Adipose tissue (tissue), 3 donors: ENCODE measurements around the gene HOXC13. TPM values are rescaled to one million over a fixed set of nuclear protein-coding genes. Genes with fewer than 3 reads are reported as not detected.

Source experiments
- H3K27ac ChIP-seq: one replicate; pipeline ENCODE4 v1.5.1; 2013; ENCODE audit warnings: low read depth, low read length
- WGBS, 3 donors: extraction: QIAGEN DNeasy Blood & Tissue Kit; methylation state at CpG; one replicate each; pipeline ENCODE4 v1.1.7; 2013; 5-methylcytosine and 5-hydroxymethylcytosine counted together
- polyA plus RNA-seq, 3 donors: library from polyadenylated mRNA; stranded (reverse); fragments of 200-250 nt; gene quantifications; one replicate each; pipeline ENCODE4 v1.2.3, GENCODE V29; 2013
- donor health status: healthy with polysubstance abuse.
- donor health status: Bipolar disorder and iron deficiency.
- donor health status: healthy.

Gene HOXC13
- polyA plus RNA-seq, 3 donors: 0.03 to 0.45 TPM; not detected in 1

- 16 to 20% (median 19%) methylated on average over 21 of the region's 21 CpGs for WGBS, 3 donors
These were observed 37.7 kb downstream of the HOXC13 start for GRCh38 chr12:53976172-53976822.

DNA sequence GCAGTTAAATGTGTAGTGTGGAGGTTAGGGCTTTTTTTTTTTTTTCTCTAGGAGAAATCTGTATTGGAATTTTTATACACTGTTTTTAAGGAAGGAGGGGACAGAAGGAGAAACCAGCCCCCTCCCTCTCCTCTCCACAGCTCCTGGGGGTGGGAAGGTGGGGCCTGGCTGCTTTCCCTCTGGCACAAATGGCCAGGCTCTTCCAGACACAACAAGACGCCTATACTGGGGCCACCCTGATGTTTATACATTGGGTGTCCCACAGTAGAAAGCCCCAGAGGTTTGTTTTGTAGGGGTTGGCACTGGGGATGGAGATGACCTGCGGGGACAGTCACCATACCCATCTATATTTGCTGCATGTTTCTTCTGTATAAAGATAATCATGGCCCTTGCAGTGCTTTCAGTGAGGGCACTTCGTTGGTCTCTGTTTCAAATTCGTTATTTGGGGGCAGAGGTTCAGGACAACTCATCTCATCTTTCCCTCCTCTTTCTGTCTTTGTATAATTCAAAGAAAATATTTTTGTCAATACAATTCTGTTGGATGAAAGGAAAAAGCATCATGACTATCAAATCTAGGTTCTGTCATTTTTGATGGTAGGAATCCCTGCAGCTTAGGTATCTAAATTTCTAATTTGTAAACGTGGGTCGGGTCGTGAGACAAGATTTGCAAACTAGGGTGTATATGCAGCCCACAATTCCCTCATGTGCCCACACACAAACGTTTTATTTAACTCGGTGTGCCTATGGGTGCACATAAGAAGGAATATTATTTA, 38.4 kb downstream of the HOXC13 start:
- WGBS, 3 donors: 8 to 19% (median 11%) methylated on average over 9 of the region's 9 CpGs

More at GRCh38 chr12:53976172-53976822, 37.7 kb downstream of the HOXC13 start:
- no peak overlapping the region for H3K27ac ChIP-seq

DNA sequence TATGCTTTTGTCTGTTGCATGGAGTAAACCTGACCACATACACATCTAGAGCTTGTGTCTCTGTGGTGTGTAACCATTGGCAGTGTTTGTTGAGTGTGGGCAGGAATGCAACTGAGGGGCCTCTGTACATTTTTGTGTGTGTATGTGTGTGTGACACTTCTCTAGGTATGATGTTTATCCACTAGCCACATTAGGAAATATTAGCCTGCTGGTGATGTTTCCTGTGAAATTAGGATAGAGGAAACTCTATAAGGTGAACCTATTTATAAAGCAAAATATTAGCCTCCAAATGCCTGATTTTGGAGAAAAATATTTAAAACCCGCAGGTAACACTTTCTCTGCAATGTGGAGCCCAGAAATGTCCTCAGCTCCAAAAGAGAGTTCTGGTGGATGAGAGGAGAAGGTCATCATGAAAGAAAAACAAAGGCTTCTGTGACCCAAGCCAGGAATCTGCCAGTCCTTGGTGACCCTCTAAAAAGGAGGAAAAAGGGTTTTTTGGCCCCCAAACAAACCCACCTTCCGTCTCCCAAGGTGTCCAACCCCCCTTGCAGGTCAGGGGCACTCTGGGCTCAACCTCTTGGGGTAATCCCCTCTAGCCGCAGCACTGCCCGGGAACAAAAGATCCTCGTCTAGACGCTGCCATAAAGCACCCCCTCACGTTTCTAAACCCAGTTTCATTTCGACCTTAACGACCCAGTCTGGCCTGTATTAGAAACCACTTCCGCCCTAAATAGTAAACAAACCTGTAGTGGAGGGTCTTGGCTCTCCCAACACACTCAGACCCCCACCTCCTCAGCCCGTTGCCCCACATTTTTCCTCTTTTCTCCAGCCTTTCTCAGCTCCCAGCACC, 39.2 kb downstream of the HOXC13 start:
- no peak overlapping the region for H3K27ac ChIP-seq
- 5 to 8% (median 8%) methylated on average over 11 of the region's 11 CpGs for WGBS, 3 donors

More for the DNA sequence above, 38.4 kb downstream of the HOXC13 start:
- no peak overlapping the region for H3K27ac ChIP-seq

DNA sequence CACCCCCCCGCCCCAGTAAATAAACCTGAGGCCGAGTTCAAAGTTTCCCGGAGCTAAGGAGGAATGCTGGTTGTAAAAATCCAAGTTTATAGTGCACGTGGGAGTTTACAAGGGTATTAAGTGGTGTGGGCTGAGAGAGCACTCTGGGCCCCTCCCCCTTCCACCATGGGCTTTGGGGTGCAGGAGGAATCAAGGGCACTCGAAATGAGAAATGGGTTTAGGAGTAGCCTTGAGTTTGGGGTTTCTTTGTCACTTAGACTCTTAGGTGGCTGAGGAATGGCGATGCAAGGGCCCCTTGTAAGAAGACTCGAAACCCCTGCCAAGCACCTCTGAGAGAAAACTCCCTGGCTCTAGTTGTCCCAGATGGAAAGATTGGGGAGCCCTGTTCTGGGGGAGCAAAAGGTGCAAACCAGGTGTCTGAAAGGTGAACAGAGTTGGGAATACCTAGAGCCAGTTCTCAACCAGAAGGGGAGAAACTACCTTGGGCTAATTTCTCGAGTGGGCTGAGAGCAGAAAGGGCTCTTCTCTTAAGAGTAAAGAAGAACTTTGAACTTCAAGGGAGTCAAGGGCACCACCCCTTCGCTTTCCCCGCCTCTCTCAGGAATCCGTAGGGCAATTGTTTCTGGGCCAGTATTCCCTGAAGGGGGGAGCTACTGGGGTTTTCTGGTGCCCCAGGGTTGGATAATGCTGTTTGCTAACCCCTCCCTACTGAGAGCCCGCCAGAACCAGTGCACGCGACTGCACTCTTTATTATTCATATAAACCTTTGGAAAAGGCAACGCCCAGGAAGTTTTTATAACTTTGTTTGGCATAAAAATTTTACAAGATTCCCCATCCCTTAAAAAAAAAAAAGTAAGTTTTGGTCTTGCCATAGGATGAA, 40.1 kb downstream of the HOXC13 start:
- no peak overlapping the region for H3K27ac ChIP-seq
- 10 to 19% (median 15%) methylated on average over 15 of the region's 15 CpGs for WGBS, 3 donors

- 15 to 33% (median 31%) methylated on average over 7 of the region's 7 CpGs for WGBS, 3 donors
- no peak overlapping the region for H3K27ac ChIP-seq
These were observed 41.6 kb downstream of the HOXC13 start for GRCh38 chr12:53980104-53980801.

DNA sequence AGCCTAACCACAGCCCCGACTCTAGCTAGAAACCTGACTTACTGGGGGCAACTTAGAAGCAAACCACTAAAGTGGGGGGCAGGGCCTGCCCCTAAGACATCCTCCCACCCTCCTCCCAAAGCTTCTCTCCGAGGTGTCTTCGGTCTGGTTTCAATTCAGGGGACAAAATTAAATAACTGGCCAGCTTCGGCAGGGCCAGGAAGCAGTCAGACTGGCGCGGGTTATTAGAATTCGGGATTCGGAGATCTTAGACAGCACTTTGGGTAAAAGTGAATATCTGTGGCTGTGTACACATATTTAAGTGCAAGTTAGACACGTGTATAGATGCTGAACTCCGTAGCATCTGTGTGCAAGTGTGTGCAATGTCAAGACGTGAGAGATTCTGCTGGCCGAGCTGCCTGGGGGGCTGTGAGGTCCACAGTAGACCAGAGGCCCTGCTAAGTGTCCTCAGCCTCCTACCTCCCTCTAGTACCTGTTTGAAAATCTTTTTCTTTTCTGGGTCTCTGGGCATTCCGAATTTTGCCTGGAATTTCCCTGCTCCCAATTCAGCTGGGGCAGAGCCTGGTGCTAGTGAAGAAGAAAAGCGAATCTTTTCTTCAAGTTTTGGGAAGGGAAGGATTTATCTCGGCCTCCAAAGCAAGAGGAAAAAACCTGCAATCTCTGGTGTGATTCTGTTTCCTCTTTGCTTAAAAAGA, 42.3 kb downstream of the HOXC13 start:
- no peak overlapping the region for H3K27ac ChIP-seq
- WGBS, 3 donors: 22 to 39% (median 27%) methylated on average over 15 of the region's 15 CpGs

DNA sequence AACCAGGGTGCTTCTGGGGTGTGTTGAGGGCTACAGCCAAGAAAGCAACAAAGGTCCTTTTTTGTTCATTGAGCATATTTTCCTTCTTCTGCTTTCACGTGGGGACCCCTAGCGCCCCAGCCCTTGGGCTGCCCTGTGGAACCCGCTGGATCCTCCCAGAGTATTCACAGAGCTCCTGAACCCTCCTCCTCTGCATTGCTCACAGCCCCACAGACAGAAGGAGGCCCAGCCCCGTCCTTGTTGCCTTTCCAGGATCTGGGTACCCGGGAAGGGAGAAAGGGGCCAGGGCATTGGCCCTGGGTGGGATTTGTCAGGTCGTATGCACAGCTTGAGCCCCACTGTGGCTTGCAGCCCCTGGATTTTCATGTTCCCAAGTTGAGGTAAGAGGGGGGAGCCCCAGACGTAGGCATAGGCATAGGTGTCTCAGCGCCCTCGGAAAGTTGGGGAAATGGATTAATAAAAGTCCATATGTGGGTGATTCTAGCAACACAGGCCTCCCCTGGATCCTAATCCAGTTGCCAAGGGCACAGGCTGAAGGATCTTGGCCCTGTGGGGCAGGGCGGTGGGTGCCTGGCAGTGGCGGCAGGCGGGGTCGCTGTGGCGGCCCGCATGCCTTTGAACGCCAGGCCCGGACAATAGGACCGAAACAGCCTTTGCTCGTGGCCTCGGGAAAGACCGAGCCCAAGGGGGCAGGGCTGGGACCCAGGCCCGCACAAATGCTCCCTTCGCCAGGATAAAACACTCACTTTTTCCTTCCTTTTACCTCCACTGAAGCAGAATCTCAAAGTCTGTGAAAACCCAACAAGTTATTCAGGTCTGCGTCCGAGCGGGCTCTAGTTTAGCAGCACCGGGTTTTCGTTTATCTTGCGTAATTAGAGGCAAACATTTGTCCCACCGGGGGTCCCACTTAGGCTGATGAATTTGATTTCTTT, 43.3 kb downstream of the HOXC13 start:
- 13 to 29% (median 14%) methylated on average over 30 of the region's 30 CpGs for WGBS, 3 donors
- no peak overlapping the region for H3K27ac ChIP-seq

GRCh38 chr12:53982648-53983567, 44.3 kb downstream of the HOXC13 start:
- 9 to 19% (median 13%) methylated on average over 26 of the region's 26 CpGs for WGBS, 3 donors
- no peak overlapping the region for H3K27ac ChIP-seq

GRCh38 chr12:53983568-53983949, 44.9 kb downstream of the HOXC13 start:
- no peak overlapping the region for H3K27ac ChIP-seq
- WGBS, 3 donors: 5 to 10% (median 8%) methylated on average over 17 of the region's 17 CpGs

DNA sequence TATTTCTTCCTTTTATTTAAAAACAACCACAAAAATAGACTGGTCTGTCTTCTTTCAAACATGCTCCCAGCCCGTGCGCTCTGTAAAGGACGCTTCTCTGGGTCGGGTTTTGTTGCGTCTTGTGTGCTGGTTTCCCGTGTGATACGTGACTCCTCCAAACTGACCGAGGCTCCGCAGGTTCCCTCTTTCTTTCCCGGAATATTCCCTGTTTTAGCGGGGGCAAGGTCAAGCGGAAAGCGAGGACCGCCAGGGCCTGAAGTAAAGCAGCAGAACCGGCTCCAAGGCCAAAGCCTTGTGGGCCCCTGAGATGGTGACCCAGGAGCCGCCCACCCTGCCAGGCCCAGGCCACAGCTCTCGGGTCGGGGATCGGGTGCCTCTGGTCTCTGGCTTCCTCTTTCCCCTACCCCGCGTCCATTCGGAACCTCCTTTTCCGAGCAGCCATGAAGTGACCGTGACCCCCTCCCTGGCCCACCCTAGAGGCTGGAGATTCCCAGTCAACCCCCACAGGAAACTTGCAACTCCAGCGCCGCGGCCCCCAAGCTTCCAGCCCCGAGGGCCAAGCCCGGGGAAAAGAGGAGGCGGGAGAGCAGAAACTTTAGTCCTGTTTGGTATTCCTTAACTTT, 45.4 kb downstream of the HOXC13 start:
- 5 to 7% (median 7%) methylated on average over 30 of the region's 30 CpGs for WGBS, 3 donors
- no peak overlapping the region for H3K27ac ChIP-seq

GRCh38 chr12:53984901-53985691, 46.5 kb downstream of the HOXC13 start, which contains the start of gene HOXC10:
Gene HOXC10, plus strand, starts transcription at chr12:53985146. Its CDS starts 114 bp downstream, at chr12:53985260.
- no peak within 1 kb of the TSS for H3K27ac ChIP-seq
- WGBS, 3 donors: 3 to 6% (median 5%) methylated on average over 49 to 55 of the region's 55 CpGs

GRCh38 chr12:53985692-53985993, 47.0 kb downstream of the HOXC13 start:
- H3K27ac ChIP-seq: no peak overlapping the region

GRCh38 chr12:53985994-53986685, 47.5 kb downstream of the HOXC13 start:
- 2 to 7% (median 5%) methylated on average over 48 to 50 of the region's 50 CpGs for WGBS, 3 donors
- H3K27ac ChIP-seq: no peak overlapping the region

More at GRCh38 chr12:53985692-53985993, 47.0 kb downstream of the HOXC13 start:
- 7 to 8% (median 7%) methylated on average over 20 to 21 of the region's 21 CpGs for WGBS, 3 donors
